Measurements from ENCODE around the gene RFC4.

The RFC4 gene

DNA sequence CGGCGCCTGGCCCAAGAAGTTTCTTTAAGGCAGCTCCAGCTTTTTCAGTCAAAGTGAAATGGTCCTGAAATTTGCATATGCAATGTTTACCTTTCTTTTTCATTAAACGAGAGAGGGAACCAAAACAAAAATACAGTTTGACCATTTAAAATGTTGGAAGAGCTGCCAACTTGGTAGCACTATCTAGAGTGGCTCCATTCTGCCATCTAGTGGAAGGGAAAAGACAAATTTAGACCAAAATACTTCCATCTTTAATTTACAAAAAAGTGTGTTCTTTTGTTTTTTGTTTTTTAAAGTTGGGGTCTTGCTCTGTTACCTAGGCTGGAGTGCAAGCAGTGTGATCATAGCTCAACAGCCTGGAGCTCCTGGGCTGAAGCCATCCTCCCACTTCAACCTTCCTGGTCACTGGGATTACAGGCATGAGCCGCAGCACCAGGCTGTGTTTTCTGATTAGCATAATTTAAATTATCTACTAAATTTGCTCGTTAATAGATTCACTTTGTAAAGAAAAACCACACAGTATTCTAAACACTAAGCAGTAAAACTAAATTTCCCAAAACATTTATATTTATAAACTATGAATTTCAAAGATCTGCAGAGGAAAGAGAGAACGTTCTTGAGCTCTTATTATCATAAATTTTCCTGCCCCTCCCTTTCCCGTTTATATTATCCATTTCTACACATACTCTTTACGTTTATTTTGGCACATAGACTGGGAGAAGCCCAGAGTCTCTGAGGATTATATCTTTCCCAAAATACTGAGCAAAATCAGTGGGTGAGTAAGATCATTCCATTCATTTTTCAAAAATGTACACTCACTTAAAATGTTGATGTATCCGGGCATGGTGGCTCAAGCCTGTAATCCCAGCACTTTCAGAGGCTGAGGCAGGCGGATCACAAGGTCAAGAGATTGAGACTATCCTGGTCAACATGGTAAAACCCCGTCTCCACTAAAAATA, 15.4 kb upstream of the RFC4 start:
- no peaks in the 10 kb centered on the region for H3F3A ChIP-seq (ENCODE audit: insufficient read depth, low read length)
- TF ChIP-seq, protein P1, sequence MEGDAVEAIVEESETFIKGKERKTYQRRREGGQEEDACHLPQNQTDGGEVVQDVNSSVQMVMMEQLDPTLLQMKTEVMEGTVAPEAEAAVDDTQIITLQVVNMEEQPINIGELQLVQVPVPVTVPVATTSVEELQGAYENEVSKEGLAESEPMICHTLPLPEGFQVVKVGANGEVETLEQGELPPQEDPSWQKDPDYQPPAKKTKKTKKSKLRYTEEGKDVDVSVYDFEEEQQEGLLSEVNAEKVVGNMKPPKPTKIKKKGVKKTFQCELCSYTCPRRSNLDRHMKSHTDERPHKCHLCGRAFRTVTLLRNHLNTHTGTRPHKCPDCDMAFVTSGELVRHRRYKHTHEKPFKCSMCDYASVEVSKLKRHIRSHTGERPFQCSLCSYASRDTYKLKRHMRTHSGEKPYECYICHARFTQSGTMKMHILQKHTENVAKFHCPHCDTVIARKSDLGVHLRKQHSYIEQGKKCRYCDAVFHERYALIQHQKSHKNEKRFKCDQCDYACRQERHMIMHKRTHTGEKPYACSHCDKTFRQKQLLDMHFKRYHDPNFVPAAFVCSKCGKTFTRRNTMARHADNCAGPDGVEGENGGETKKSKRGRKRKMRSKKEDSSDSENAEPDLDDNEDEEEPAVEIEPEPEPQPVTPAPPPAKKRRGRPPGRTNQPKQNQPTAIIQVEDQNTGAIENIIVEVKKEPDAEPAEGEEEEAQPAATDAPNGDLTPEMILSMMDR (IDR thresholded peaks at IDR 0.05; ENCODE audit: low read length) = peak; percentile 81
- no peak for TF ChIP-seq EZH2phosphoT487 (IDR thresholded peaks at IDR 0.05; ENCODE audit: low read length)
- DNase-seq = peak; percentile 83
- peaks cover 5% of the 10 kb centered on the region for H3K27me3 ChIP-seq (replicated peaks; ENCODE audit: insufficient read depth, low read length)
- H3K27ac ChIP-seq (ENCODE audit: low read length) = no peak overlapping the region
- no peaks in the 10 kb centered on the region for H3K4me1 ChIP-seq (ENCODE audit: low read length)
- H3K9me2 ChIP-seq (replicated peaks; ENCODE audit: insufficient read depth, low read length) = no peaks in the 10 kb centered on the region
- no peaks in the 10 kb centered on the region for H4K20me1 ChIP-seq (ENCODE audit: insufficient read depth, low read length)
- H3K9me3 ChIP-seq (replicated peaks; ENCODE audit: insufficient read depth, low read length) = no peaks in the 10 kb centered on the region
- H3K9ac ChIP-seq (ENCODE audit: low read length) = no peak overlapping the region
- H2AFZ ChIP-seq (ENCODE audit: low read length) = no peak overlapping the region
- H3K36me3 ChIP-seq (replicated peaks; ENCODE audit: insufficient read depth, low read length) = no peaks in the 10 kb centered on the region
- no peaks in the 10 kb centered on the region for H3K79me2 ChIP-seq (ENCODE audit: low read length)
- 0 out of 2 replicates have a peak overlapping the region, but pooled peaks have one; percentile 3 for H3K4me2 ChIP-seq (ENCODE audit: low read depth, low read length)
- H3K4me3 ChIP-seq (ENCODE audit: low read length) = no peak overlapping the region

DNA sequence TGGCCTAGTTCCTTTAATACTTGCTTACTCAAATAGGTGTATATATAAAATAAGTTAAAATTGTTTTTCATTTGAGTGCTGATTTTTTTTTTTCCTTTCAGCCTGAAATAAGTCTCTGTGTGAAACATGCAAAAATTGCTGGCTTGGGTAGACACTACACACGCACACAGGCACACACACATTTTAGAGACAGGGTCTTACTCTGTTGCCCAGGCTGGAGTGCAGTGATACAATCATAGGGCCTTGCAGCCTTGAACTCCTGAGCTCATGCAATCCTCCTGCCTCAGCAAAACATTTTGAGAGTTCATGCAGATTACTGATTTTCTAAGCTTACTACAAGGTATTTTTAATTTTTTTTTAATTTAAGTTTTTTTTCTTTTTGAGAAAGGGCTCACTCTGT, 12.7 kb upstream of the RFC4 start:
- Histone ChIP-seq H3K4me3 (ENCODE audit: low read length) (no peak overlapping the region), H3K27ac (ENCODE audit: low read length) (no peak overlapping the region), H3K9ac (ENCODE audit: low read length) (no peak overlapping the region), H3K79me2 (ENCODE audit: low read length) (no peaks in the 10 kb centered on the region), H3K27me3 (replicated peaks; ENCODE audit: insufficient read depth, low read length) (no peaks in the 10 kb centered on the region), H3K9me2 (replicated peaks; ENCODE audit: insufficient read depth, low read length) (no peaks in the 10 kb centered on the region), H4K20me1 (ENCODE audit: insufficient read depth, low read length) (no peaks in the 10 kb centered on the region), H3F3A (ENCODE audit: insufficient read depth, low read length) (no peaks in the 10 kb centered on the region), H3K4me2 (ENCODE audit: low read depth, low read length) (no peak overlapping the region), H3K9me3 (replicated peaks; ENCODE audit: insufficient read depth, low read length) (no peaks in the 10 kb centered on the region), H3K4me1 (ENCODE audit: low read length) (no peaks in the 10 kb centered on the region), H2AFZ (ENCODE audit: low read length) (no peak overlapping the region), H3K36me3 (replicated peaks; ENCODE audit: insufficient read depth, low read length) (no peaks in the 10 kb centered on the region)
- TF ChIP-seq EZH2 (optimal IDR thresholded peaks at IDR 0.05; ENCODE audit: low read depth, low read length) = no peak
- TF ChIP-seq, protein P1 (IDR thresholded peaks at IDR 0.05; ENCODE audit: low read length) = no peak
- no peak for TF ChIP-seq EZH2phosphoT487 (IDR thresholded peaks at IDR 0.05; ENCODE audit: low read length)
- DNase-seq = no peak

DNA sequence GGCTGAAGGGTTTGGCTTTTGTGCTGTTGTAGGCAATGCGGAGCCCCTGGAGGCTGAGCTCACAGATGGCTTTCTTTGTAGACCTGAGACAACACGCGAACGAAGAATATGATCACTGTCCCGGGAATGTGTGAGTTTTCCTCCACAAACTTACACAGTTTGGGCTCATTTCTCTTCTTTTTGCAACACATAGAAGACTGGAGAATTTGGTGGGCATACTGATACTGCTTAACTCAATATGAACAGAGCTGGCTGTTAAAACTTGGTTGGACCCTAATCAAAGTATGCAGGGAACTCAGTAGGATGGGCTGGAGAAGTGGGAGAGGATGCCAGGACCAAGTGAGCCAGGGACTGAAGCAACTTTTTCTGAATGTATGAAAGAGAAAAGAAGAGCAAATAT, 12.2 kb upstream of the RFC4 start:
- no peaks in the 10 kb centered on the region for H3F3A ChIP-seq (ENCODE audit: insufficient read depth, low read length)
- H4K20me1 ChIP-seq (ENCODE audit: insufficient read depth, low read length) = no peaks in the 10 kb centered on the region
- TF ChIP-seq EZH2 (optimal IDR thresholded peaks at IDR 0.05; ENCODE audit: low read depth, low read length) (no peak), EZH2phosphoT487 (IDR thresholded peaks at IDR 0.05; ENCODE audit: low read length) (no peak)
- TF ChIP-seq, protein P1 (IDR thresholded peaks at IDR 0.05; ENCODE audit: low read length) = no peak
- no peaks in the 10 kb centered on the region for H3K79me2 ChIP-seq (ENCODE audit: low read length)
- H3K9me2 ChIP-seq (replicated peaks; ENCODE audit: insufficient read depth, low read length) = no peaks in the 10 kb centered on the region
- no peaks in the 10 kb centered on the region for H3K27me3 ChIP-seq (replicated peaks; ENCODE audit: insufficient read depth, low read length)
- no peaks in the 10 kb centered on the region for H3K36me3 ChIP-seq (replicated peaks; ENCODE audit: insufficient read depth, low read length)
- H3K9ac ChIP-seq (ENCODE audit: low read length) = no peak overlapping the region
- no peak overlapping the region for H3K4me3 ChIP-seq (ENCODE audit: low read length)
- no peak overlapping the region for H3K27ac ChIP-seq (ENCODE audit: low read length)
- DNase-seq = no peak
- H3K4me2 ChIP-seq (ENCODE audit: low read depth, low read length) = no peak overlapping the region
- no peak overlapping the region for H2AFZ ChIP-seq (ENCODE audit: low read length)
- H3K9me3 ChIP-seq (replicated peaks; ENCODE audit: insufficient read depth, low read length) = no peaks in the 10 kb centered on the region
- no peaks in the 10 kb centered on the region for H3K4me1 ChIP-seq (ENCODE audit: low read length)
